Breast epithelium (tissue), 4 donors: ENCODE measurements around the gene SLC16A5. TPM values are rescaled to one million over a fixed set of nuclear protein-coding genes. Genes with fewer than 3 reads are reported as not detected.

Experiments used
- DNase-seq, 2 donors: peaks; one replicate each; pipeline ENCODE4 v3.0.0-alpha.2; 2019; ENCODE audit warnings: low spot score in 2 of 2
- H3K27ac ChIP-seq, 2 donors: fragments of 200-600 bp; sonication (generic) in 1 of 2; one replicate each; pipeline ENCODE4 v1.5.1; 2016 to 2019; ENCODE audit warnings: mild to moderate bottlenecking in 1 of 2
- H3K27me3 ChIP-seq, 2 donors: fragments of 200-600 bp; sonication (generic) in 1 of 2; one replicate each; pipeline versions ENCODE4 v1.5.1 to v1.6.0; 2017 to 2019; ENCODE audit warnings: control low read depth in 1 of 2, mild to moderate bottlenecking in 1 of 2
- H3K36me3 ChIP-seq: fragments of 200-600 bp; one replicate; pipeline ENCODE4 v1.5.1; 2019
- H3K4me1 ChIP-seq, 2 donors: fragments of 200-600 bp; sonication (generic); one replicate each; pipeline ENCODE4 v1.5.1; 2016 to 2019; ENCODE audit warnings: control low read depth in 1 of 2
- H3K4me3 ChIP-seq, 3 donors: fragments of 200-600 bp; sonication (generic); 1 replicate in 2 of 3; 2 replicates in 1 of 3; pipeline ENCODE4 v1.5.1; 2016 to 2019; ENCODE audit warnings: mild to moderate bottlenecking in 3 of 3, moderate library complexity in 2 of 3
- H3K9me3 ChIP-seq, 2 donors: fragments of 200-600 bp; sonication (generic) in 1 of 2; one replicate each; pipeline ENCODE4 v1.5.1; 2016 to 2019; ENCODE audit warnings: control low read depth in 1 of 2
- CTCF ChIP-seq, 3 donors: fragments of 450-650 bp; IDR thresholded peaks; one replicate each; pipeline ENCODE4 v1.5.1; 2016 to 2017; ENCODE audit warnings: antibody characterized with exemption in 3 of 3, mild to moderate bottlenecking in 3 of 3, moderate library complexity in 3 of 3
- POLR2A ChIP-seq: fragments of 450-650 bp; IDR thresholded peaks from one replicate; pipeline ENCODE4 v1.6.1; 2016; ENCODE audit warnings: antibody characterized with exemption, mild to moderate bottlenecking, moderate library complexity
- POLR2AphosphoS5 ChIP-seq, 3 donors: sonication (generic); formaldehyde crosslinking; IDR thresholded peaks; one replicate each; pipeline ENCODE4 v1.6.1; 2017; ENCODE audit warnings: antibody characterized with exemption in 3 of 3
- intact Hi-C: fragments of 100-400 bp; cut with DNase I; formaldehyde crosslinking; loops from one replicate; pipeline ENCODE4 v1.15.1; 2023; ENCODE audit warnings: low total_unique reads
- total RNA-seq, 3 donors: library from RNA; depleted of rRNA; stranded (reverse); fragments of >200 nt; gene quantifications; one replicate each; pipeline ENCODE4 v1.1.0, GENCODE V29; 2016

SLC16A5 gene
- total RNA-seq, 3 donors from 2014 or later = 9.0 to 19.8 (median 18.4) TPM

GRCh38 chr17:75103601-75104554 is 16.1 kb downstream of the SLC16A5 start:
- Histone ChIP-seq H3K36me3 (no peaks in the 10 kb centered on the region), H3K4me1 (no peaks in the 10 kb centered on the region), H3K27me3 (no peaks in the 10 kb centered on the region), H3K4me3 (no peak overlapping the region), H3K9me3 (no peaks in the 10 kb centered on the region), H3K27ac (no peak overlapping the region)
- no peak for TF ChIP-seq CTCF (IDR thresholded peaks at IDR 0.05)
- no peak for TF ChIP-seq POLR2AphosphoS5 (IDR thresholded peaks at IDR 0.05)
- TF ChIP-seq POLR2A = no peak
- intact Hi-C loops = no loop called here
- no peak for DNase-seq

GRCh38 chr17:75105126-75106080 is 17.6 kb downstream of the SLC16A5 start:
- Histone ChIP-seq H3K4me1 (no peaks in the 10 kb centered on the region), H3K27me3 (no peaks in the 10 kb centered on the region), H3K36me3 (no peaks in the 10 kb centered on the region), H3K4me3 (no peak overlapping the region), H3K9me3 (no peaks in the 10 kb centered on the region), H3K27ac (no peak overlapping the region)
- no peak for TF ChIP-seq POLR2A
- peak; percentile 42 to 72 (median 71) for TF ChIP-seq CTCF (IDR thresholded peaks at IDR 0.05)
- TF ChIP-seq POLR2AphosphoS5 (IDR thresholded peaks at IDR 0.05) = no peak
- intact Hi-C loops = loop anchor here (1.0 kb wide), 1 partner anchor 33 kb away; no protein-coding TSS in a partner anchor
- no peak for DNase-seq

GRCh38 chr17:75108193-75108592 is 20.4 kb downstream of the SLC16A5 start:
- TF ChIP-seq POLR2A (no peak), CTCF (IDR thresholded peaks at IDR 0.05) (no peak), POLR2AphosphoS5 (IDR thresholded peaks at IDR 0.05) (no peak)
- Histone ChIP-seq H3K27me3 (no peaks in the 10 kb centered on the region), H3K9me3 (no peaks in the 10 kb centered on the region), H3K4me1 (no peaks in the 10 kb centered on the region), H3K27ac (no peak overlapping the region), H3K4me3 (no peak overlapping the region), H3K36me3 (no peaks in the 10 kb centered on the region)
- no peak for DNase-seq
- intact Hi-C loops = no loop called here

- TF ChIP-seq CTCF (IDR thresholded peaks at IDR 0.05) = no peak
- no peak for TF ChIP-seq POLR2AphosphoS5 (IDR thresholded peaks at IDR 0.05)
- no peak for TF ChIP-seq POLR2A
- no peaks in the 10 kb centered on the region for H3K4me1 ChIP-seq
These were observed 21.3 kb downstream of the SLC16A5 start for GRCh38 chr17:75109046-75109406.

More at GRCh38 chr17:75109046-75109406, 21.3 kb downstream of the SLC16A5 start:
- Histone ChIP-seq H3K27me3 (no peaks in the 10 kb centered on the region), H3K27ac (no peak overlapping the region), H3K4me3 (peak overlapping the region; percentile 69 to 88 (median 82)), H3K36me3 (no peaks in the 10 kb centered on the region), H3K9me3 (no peaks in the 10 kb centered on the region)
- intact Hi-C loops = no loop called here
- no peak for DNase-seq
